ENCODE results near the gene DSCAML1.

The DSCAML1 gene
- total RNA-seq: 0 to 2.8 (median 0.85) reads per million in 4 experiments

DNA sequence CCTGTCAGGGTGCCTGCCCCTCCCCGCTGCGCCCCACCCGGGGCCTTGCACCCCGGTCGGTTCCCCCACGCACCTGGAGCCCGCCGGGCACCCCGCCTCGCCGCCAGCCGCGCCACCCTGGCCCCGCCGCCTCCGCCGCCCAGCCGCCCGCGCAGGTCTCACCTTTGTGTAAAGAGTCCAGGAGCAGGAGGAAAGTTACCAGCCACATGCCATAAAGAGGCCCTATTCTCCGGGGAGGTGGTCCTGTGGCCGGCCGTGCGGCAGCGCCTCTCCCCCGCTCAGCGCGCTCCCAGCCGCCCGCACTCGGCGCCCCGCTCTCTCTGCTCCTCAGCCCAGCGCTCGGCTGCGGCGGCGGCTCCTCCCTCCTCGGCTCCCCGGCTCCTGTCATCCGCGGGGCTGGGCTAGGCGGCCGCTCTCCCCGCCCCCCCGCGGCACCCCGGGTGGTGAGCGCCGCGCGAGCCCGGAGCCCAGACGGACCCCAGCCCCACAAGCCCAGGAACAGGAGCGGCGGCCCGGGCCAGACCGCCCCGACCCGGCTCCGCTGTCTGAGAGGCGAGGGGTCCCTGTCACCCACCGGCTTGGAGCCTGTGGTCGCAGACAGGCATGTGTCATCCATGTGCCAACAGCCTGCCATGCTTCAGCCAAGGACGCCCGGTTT lies at the start of gene DSCAML1:
Gene DSCAML1, minus strand, starts transcription at position 345 of the 658 bp plus-strand sequence. Its CDS starts 137 bp downstream, at position 208.
- DNase-seq: no peak

GRCh38 chr11:117843666-117844484 lies 46.9 kb upstream of the DSCAML1 start:
- peak; percentile 68 for DNase-seq

DNA sequence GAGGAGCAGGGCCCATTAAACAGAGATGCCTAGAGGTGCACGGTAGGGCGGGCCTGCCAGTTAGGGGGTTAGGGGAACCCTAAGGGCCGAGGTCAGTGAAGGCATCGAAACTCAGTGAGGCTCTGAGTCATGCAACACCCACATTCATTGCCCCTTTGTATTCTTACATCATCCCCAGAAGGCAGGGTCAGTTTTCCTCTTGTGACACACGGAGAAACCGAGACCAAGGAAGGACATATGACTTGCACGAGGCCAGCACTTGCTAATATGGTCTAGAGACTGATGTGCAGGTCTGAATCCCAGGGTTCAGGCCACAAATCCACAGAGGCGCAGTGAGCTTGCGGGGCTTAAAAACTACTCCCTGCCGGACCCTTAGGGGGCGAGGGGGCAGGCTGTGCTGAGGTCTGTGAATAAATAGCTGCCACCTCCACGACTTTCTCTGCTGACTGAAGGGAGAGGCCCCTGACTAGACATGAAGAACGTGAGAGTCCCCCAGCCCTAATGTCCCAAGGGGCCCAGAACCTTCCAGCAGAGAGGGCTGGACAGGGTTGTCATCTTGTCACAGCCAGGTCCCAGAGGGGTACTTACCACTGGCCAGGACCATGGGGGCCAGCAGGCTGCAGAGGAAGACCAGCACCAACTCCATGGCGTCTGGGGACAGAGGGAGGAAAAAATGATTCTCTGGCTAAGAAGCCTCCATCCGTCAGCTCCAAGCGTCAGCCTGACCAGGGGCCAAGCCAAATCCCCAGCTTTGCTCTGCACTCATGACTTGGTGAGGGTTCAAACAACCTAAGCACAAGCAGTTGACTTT lies 45.3 kb upstream of the DSCAML1 start:
- no peak for DNase-seq

DNA sequence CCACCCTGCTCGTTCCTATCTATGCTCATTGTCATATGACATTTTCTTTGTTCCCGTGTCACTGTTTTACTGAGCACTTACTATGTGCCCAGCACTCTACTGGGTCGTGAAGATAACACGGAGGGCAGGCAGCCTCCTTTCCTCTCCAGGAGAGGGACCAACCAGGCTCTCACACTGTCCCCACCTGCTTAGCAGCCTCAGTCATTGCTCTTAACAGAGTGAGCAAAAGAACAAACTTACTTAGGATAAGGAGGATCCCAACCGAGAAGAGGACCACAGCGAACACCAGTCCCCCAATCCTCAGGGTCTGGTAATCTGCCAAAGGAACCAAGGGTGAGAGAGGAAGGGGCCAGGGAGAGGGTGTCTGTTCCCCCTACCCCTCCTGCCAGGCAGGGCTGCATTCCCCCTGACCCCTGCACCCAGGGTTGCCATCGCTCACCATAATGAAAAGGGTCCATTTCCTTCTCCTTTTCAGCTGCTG lies 44.6 kb upstream of the DSCAML1 start:
- DNase-seq: no peak

- DNase-seq: no peak
Observed at GRCh38 chr11:117840881-117841550, 44.0 kb upstream of the DSCAML1 start.

DNA sequence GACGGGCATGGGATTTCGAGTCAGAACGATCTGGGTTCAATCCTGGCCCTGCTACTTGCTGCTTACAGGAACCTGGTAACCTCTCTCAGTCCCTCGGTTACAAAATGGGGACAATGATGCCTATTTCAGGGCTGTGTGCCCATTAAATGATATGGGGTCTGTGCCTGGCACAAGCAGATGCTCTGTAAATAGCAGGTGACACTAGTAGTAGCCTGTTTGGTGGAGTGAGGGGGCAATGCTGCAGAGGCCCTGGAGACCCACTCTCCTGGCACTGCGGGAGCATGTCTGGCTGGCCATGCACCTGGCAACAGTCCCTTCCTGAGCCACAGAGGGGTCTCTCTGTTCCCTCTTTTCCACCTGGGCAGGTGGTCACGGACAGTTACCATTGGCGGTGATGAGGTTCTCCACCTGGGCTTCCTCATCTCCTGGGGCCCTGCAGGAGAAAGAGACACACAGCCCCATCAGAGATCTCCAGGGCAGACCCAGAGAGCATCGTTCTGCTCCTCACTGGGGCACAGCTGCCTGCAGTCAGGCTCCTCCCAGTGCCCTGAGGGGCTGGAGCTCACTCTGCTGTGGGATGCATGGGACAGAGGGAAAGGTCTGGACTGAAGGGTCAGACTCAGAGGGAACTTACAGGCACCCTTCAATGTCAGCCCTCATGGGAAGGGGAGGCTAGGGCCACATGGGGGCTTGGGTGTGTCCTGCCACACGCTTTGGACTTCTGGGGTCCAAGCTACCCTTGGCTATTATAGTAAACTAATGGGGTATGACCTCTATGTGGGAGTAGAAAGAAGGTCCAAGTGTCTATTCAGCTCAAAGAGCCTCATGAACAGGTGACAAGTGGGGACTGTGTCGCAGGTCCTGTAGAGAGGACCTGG lies 43.2 kb upstream of the DSCAML1 start:
- no peak for DNase-seq

- no peak for DNase-seq
Observed at GRCh38 chr11:117839380-117839881, 42.4 kb upstream of the DSCAML1 start.

DNA sequence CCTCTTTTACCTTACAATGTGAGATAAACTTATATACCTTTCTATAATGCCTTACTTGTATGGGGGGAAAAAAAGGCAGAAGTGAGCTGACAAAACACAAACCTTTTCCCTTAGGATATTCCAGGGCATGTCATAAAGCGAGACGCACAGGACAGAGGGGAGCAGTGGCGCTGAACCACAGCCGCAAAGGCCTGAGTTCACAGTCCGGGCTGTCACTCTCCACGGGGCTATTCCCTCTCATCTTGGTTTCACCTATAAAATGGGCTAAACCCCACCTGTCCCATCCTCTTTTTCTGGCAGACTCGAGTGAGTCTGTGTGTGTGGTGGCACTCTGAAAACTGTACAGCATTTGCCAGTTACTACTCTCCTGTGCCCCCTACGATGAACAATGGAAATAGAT lies 41.9 kb upstream of the DSCAML1 start:
- DNase-seq: no peak

DNA sequence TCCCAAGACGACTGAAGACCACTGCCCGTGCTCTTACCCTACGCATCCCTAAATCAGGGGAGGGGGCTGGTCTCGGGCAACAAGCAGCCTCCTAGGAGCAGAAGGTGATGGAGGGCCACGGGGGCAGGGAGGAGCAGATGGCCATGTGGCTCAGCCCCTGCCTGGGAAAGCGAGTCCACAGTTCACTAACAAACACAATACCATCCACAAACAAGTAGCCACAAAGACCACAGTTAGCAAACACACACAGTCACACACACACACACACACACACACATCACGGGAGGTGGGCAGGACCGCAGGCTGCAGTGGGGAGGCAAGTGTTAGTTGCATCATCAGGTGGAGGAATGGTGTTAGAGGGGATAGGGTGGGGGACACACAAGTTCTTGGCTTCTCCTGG lies 40.8 kb upstream of the DSCAML1 start:
- DNase-seq: no peak

- DNase-seq: no peak
Observed at GRCh38 chr11:117837070-117837776, 40.2 kb upstream of the DSCAML1 start.

DNA sequence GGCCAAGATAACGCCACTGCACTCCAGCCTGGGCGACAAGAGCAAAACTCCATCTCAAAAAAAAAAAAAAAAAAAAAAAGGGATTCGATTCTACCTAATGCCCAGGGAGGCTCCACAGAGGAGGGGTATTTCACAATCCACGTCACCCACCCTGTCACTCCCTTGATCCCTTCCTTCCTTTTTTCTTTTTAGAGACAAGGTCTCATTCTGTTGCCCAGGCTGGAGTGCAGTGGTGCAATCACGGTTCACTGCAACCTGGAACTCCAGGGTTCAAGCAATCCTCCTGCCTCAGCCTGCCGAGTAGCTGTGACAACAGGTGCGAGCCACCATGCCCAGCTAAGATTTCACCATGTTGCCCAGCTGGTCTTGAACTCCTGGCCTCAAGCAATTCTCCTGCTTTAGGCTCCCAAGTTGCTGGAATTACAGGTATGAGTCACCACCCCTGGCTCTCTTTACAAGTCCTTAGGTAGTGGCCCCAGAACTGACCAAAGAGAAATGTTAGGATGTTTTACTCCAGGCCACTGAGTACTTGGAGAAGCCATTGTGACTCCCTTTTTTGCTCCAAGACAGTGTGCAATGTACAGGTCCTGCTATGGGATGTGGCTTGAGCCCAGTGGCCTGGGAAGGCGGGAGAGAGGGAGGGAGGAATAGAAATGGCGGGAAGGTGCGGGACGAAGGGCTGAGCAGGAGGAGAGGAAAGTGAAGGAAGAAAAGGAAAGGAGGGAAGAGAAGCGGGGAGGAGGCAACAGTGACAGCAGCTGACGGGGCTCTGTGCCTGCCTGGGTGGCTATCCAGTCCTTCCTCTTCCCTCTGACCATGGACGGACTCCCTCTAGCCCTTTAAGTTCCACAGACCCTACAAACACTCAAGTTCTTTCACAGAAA lies 39.3 kb upstream of the DSCAML1 start:
- DNase-seq: no peak

GRCh38 chr11:117835576-117835975 lies 38.6 kb upstream of the DSCAML1 start:
- DNase-seq: no peak

DNA sequence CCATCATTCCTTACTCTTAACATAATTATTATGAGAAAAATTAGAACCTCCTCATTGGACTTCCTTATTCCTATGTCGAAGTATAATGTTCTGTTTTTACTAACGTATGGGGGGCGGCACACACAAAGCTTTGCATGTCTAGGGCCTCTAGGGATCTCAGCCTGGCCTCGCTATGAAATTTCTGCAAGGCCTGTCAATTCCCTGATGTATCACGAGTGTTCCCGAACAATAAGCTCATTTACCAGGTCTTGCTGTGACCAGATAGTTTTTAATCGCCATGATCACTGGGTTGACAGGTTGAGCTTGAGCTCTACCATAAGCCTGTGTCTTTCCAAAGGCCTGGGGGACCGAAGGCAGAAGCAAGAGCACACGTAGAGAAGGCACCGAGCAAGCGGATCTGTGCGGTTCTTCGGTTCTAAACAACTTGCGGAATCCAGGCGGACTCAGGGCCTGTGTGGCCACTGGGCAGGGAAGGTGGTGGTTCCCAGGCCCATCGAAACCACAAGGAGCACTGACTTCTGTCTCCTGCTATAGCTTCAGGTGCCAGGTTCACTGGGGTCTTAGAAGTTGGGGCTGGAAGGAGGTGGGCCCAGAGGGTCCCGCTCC lies 37.9 kb upstream of the DSCAML1 start:
- no peak for DNase-seq

DNA sequence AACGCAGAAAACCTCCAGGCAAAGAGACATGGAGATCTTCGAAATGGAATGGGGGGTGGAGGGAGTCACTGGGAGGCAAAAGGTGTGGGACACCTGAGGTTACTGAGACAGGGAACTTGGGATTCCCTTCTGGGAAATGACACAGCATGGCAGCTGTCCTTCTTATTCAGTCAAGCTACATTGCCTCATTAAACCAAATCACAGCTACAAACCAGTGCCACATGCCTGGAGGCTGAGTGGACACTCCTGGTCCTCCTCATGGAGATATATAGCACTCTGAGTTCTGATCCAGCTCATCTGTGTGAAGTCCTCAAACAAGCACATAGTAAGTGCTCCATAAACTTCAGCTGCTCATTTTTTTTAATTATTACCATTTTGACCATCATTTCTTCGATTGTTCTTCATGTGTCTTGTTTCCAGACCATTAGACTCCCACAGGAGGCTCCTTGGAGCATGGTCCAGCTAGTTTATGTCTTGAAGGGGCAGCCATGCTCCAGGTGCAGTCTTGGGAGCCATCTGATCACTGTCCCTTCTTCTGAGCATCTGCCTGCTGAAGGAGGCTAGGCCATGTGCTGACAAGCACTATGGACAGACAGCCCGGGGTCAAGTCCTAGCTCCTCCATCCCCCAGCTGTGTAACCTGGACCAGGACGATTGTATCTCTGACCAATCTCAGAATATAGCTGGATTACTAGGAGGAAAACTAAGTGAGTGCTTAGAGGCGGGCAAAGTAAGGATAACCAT lies 37.2 kb upstream of the DSCAML1 start:
- DNase-seq: no peak

DNA sequence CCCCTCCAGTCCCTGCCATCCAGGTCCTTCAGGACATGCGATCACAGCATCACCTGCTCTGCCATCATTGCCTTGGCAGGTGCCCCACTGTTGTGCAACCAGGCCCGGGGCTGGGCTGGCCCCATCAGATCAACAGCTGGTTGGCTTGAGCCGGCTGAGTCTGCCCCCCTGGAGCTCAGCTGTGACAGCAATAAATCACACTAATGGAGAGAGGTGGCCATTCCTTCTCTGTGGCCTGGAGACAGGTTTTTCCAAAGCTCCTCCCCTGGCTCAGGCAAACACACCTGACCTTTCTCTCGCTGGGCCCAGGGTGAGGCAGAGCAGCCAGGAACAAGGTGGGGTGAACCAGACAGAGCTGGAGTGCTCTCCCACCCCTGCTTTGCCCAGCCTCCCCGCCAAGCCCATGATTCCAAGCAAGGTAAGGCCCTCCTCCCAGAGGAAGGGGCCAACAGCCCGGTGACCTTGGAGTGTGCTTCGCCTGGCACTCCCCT lies 36.4 kb upstream of the DSCAML1 start:
- DNase-seq: no peak

- DNase-seq: no peak
Observed at GRCh38 chr11:117832511-117832910, 35.5 kb upstream of the DSCAML1 start.

DNA sequence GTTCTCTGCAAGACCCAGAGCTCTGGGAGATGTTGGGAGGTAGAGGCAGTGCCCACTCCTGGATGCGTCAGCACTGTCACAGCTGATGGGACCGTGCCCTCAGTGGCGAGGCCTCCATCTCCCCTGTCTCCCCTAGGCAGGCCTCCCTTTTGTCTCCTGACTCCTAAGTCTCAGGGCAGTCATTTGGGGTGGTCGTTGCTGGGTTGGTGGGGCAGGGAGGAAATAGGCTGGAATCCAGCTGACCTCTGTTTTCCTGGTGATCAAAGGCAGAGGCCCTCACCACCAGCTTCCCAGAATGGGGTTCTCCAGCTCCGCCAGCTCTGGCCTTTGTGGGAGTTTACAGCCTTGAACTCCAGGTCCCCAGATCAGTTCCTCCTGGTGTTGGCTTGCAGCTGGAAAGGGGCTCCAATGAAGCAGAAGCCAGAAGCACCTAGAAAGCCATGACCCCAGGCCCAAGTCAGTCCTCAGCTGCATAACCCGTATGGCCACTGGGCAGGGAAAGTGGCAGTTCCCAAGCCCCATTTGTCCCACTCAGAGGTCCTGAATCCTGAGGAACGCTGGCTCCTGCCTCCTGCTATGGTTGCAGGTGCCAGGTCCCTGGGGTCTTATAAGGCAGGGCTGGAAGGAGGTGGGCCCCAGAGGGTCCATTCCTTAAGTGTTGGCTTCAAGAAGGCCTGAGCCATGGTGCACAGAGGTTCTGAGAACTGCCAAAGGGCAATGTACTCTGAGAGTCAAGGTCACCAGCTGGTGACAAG lies 34.8 kb upstream of the DSCAML1 start:
- no peak for DNase-seq

Data from effector CD8-positive, alpha-beta T cell (primary cell).